Left renal cortex interstitium (tissue), 4 donors: Measurements from ENCODE around the gene AS3MT. TPM values are rescaled to one million over a fixed set of nuclear protein-coding genes. Genes with fewer than 3 reads are reported as not detected.
"Not testable (repeated sequence)": the region's sequence is repeated elsewhere in the genome, so short reads cannot be mapped to it uniquely, and the experiment has no call there.

Experiments used
- DNase-seq, 4 donors: peaks; one replicate each; pipeline ENCODE4 v3.0.0-alpha.2; 2013; ENCODE audit warnings: low read depth in 4 of 4, low spot score in 2 of 4, missing footprints in 1 of 4
- polyA plus RNA-seq, 4 donors: library from polyadenylated mRNA; unstranded; fragments of 120-200 nt; gene quantifications; one replicate each; pipeline ENCODE4 v1.2.1, GENCODE V29; 2013; ENCODE audit not compliant: insufficient read length in 4 of 4

Gene AS3MT
- polyA plus RNA-seq, 4 donors: 18.7 to 26.3 (median 22.2) TPM

- no peak for DNase-seq
Measured at GRCh38 chr10:102918817-102919245, 49.6 kb downstream of the AS3MT start.

- DNase-seq: peak in 1 of 4 donors; percentile 21
Measured at GRCh38 chr10:102919246-102919959, 50.1 kb downstream of the AS3MT start.

GRCh38 chr10:102919992-102920739 lies 50.9 kb downstream of the AS3MT start:
- DNase-seq: no peak

DNA sequence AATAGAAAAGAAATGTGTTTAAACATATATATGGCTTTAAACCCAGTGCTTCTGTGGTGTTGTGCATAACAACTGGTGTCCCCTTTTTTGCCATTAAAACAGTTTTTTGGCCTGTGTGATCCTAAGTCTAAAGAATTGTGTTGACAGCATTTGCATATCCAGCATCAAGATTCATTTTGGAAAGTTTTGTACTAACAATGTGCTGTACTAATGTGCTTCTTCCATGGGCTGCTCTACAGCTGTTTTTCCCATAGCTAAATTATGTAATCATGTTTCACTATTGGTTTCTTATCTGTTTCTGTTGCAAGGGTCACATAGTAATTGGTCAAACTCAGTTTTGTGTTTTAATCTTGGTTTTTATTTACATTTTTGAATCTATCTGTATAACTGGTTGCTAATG lies 54.3 kb downstream of the AS3MT start:
- no peak for DNase-seq

- no peak for DNase-seq
Measured at GRCh38 chr10:102926842-102927241, 57.6 kb downstream of the AS3MT start.

DNA sequence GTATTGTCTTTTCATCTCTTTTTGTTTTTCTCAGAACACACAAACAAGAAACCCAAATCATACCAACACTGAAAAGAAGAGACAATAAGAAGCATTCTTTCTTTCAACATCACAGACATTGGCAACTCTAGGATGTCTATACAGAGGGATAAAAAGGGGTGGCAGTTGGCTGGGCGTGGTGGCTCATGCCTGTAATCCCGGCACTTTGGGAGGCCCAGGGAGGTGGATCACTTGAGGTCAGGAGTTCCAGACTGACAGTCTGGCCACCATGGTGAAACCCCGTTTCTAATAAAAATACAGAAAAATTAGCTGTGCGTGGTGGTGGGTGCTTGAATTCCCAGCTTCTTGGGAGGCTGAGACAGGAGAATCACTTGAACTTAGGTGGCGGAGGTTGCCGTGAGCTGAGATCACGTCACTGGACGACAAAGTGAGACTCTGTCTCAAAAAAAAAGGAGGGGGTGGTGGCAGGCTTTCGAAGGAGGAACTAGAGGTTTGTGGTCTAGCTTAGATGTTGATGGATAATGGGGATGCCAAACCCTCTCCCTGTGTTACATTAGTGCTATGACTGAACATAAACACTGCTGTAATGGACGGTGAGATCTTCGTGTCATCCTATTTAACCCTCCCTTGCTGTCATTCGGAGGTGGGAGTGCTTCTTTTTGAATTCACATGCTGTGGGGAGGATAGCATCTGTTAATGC lies 58.2 kb downstream of the AS3MT start:
- no peak for DNase-seq

- not testable (repeated sequence) for DNase-seq
Measured at GRCh38 chr10:102928442-102928841, 59.2 kb downstream of the AS3MT start.

GRCh38 chr10:102930720-102931119 lies 61.5 kb downstream of the AS3MT start:
- DNase-seq: no peak

- no peak for DNase-seq
Measured at GRCh38 chr10:102931643-102932042, 62.4 kb downstream of the AS3MT start.

DNA sequence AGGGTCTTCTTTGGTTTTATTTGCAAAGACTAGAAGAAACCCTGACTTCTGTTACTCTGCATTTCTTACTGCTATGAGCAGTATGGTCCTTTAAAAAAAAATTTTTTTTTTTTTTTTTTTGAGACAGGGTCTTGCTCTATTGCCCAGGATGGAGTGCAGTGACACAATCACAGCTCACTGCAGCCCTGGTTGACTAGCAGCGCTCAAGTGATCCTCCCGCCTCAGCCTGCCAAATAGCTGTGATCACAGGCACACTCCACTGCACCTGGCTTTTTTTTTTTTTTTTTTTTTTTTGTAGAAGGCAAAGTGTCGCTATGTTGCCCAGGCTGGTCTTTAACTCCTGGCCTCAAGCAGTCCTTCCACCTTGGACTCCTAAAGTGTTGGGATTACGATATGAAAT lies 66.2 kb downstream of the AS3MT start:
- DNase-seq: no peak

DNA sequence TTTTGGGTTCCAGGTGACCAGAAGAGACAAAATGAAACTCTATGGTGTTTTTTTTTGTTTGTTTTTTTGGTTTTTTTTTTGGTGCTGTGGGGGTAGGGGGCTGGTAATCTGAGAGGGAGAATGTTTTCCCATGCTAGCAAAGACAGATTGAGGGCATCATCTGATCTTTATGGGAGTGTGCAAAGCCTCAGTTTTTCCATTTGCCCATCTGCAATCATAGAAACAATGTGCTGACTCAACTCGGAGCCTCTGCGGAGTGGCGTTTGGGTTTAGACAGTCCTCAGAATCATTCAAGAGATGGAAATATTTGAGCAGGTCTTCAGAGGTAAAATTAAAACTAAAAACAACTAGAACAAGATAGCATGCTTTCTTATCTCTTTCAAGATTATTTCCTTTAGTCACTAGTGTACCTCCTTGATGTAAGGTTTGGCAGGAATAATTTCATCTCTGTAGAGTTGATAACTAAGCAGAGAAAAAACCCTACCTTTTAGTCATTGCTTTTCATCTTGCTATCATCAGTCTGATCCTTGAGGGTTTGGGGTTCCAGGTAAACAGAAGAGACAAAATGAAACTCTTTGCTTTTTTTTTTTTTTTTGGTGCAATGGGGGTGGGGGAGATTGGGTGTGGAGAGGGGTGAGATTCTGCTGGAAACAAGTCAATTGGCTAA lies 66.8 kb downstream of the AS3MT start:
- DNase-seq: no peak

DNA sequence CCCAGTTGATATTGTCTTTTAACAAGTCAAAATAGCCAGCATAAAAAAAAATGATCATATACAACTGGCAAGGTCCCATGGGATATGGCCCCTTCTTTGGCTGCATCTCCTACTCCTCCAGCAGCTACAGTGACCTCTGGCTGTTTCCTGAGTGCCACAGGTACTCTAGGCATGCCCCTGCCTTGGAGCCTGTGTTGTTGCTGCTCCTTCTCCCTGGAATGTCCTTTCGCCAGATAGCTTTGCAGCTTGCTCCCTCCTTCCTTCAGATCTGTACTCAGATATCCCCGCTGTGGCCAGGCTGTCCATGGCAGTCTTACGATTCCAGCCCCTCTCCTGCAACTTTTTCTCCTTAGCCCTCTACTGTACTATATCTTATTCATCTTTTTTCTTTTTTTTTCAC lies 72.1 kb downstream of the AS3MT start:
- DNase-seq: no peak

DNA sequence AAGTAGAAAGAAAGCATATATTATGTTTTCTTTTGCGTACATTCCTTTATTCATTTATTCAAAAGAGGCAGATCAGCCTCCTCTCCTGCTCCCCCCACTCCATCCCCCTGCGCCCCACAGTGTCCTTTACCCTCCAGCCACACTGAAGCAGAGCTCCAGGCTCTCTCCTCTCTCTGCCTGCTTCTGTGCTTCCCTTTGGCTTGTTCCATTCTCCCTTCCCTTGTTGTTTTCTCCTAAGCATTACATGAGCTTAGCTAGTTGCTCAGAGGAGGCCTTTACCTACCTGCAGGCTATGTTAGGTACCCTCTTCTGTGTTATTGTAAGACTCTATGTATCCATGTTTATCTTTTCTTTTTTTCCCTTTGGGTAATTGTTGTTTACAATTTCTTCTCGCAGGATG lies 76.2 kb downstream of the AS3MT start:
- no peak for DNase-seq

DNA sequence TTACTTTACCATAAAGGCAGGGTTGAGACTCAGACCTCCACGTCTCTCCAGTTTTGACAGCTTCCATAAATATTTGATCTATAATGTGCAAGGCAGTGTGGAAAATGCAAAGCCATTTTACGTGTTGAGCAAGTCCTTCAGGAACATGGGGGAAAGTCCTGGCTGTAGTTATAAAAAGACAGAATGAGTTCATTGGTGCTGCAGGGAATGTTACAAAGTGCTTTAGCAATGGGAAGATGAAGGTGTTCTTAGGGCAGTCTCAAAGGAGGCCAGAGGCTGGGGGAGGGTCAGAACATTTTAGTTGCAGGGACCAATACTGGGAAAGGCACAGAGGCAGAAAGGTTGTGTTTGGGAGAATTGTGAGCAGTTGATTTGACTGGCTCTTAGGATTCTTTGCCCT lies 76.7 kb downstream of the AS3MT start:
- DNase-seq: no peak

- no peak for DNase-seq
Measured at GRCh38 chr10:102946992-102947391, 77.7 kb downstream of the AS3MT start.

DNA sequence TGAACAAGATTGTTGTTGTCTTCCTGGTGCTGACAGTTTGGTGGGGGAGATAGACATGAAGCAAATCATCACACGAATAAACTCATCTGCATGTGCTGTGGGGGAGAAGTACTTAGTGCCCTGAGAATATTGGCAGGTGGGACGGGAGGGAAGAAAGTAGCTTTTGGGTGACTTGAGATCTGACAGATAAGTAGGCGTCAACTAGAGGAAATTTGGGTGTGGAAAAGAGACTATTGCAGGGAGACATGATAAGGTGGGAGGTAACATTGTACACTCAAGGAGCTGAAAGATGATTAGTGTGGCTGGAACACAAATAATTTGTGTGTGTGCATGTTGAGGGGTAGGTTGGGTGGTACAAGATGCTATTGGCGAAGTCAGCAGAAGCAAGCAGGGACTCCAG lies 78.9 kb downstream of the AS3MT start:
- DNase-seq: no peak

- DNase-seq: no peak
Measured at GRCh38 chr10:102948786-102949185, 79.5 kb downstream of the AS3MT start.

DNA sequence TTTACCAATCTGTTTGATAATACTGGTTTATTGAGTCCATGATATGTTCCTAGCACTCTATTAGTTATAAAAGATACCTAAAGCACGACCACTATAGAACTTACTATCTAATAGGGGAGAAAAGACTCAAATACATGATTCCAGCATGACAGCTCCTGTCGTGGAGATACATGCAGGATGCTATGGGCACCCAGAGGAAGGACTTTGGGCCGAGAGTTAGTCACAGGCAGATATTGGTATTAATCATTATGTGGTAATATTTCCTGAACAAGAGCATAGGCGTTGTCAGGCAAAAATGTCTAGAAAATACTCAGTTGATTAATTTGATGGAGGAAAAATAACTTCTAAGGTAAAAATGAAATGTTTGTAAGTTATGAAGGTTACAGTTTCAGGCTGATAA lies 80.6 kb downstream of the AS3MT start:
- no peak for DNase-seq

DNA sequence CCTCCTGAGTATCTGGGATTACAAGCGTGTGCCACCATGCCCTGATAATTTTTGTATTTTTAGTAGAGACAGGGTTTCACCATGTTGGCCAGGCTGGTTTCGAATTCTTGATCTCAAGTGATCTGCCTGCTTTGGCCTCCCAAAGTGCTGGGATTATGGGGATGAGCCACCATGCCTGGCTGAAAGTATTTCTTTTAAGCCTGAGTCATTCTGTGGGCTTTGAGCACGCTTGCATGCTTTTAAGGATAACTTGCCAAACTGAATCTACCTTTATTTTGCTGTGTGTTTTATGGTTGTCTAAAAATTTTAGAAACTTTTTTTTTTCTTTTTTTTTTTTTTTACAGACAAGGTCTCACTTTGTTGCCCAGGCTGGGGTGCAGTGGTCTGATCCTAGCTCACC lies 82.0 kb downstream of the AS3MT start:
- no peak for DNase-seq
